BE2C (cell line): Measurements from ENCODE around the gene RTF1.
A peak's percentile ranks its signal among the peaks of the same experiment; 100 is the strongest.
"Not testable (repeated sequence)": the region's sequence is repeated elsewhere in the genome, so short reads cannot be mapped to it uniquely, and the experiment has no call there.

Experiments
- DNase-seq: peaks from one replicate; pipeline ENCODE4 v3.0.0-alpha.2; 2020
- H3K27me3 ChIP-seq: fragments of 250-450 bp; sonication (Bioruptor Pico); 2 replicates; pipeline ENCODE4 v1.5.1; 2020; ENCODE audit warnings: mild to moderate bottlenecking
- H3K36me3 ChIP-seq: fragments of 250-450 bp; sonication (Bioruptor Pico); 2 replicates; pipeline ENCODE4 v1.5.1; 2020; ENCODE audit warnings: mild to moderate bottlenecking
- H3K4me1 ChIP-seq: fragments of 250-450 bp; sonication (Bioruptor Pico); 2 replicates; pipeline ENCODE4 v1.5.1; 2020
- H3K4me3 ChIP-seq: 2 replicates; pipeline ENCODE4 v1.5.1; 2011; ENCODE audit warnings: low read depth, low read length
- H3K9me3 ChIP-seq: fragments of 250-450 bp; sonication (Bioruptor Pico); 2 replicates; pipeline ENCODE4 v1.5.1; 2020
- TF ChIP-seq, protein P1 (sequence below): IDR thresholded peaks from 2 replicates; pipeline ENCODE4 v1.5.1; 2012; ENCODE audit warnings: mild to moderate bottlenecking, low read depth, low read length

RTF1 gene

DNA sequence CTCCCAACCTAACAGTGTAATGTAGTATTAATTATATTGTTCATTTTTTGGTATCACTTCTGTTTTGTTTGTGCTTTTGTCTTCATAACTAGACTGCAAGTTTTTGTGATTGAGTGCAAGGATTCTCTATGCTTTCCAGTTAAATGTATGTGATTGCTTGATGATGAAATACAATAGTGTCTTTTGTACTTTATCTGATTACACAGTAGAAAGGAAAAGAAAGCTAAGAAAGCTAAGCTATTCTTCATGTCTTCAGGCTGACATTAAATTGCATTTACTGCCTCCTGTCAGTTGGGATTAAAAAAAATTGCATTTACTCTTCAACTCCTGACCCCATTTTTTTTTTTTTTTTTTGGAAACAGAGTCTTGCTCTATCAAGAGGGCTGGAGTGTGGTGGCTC lies 28.5 kb downstream of the RTF1 start:
- TF ChIP-seq, protein P1, sequence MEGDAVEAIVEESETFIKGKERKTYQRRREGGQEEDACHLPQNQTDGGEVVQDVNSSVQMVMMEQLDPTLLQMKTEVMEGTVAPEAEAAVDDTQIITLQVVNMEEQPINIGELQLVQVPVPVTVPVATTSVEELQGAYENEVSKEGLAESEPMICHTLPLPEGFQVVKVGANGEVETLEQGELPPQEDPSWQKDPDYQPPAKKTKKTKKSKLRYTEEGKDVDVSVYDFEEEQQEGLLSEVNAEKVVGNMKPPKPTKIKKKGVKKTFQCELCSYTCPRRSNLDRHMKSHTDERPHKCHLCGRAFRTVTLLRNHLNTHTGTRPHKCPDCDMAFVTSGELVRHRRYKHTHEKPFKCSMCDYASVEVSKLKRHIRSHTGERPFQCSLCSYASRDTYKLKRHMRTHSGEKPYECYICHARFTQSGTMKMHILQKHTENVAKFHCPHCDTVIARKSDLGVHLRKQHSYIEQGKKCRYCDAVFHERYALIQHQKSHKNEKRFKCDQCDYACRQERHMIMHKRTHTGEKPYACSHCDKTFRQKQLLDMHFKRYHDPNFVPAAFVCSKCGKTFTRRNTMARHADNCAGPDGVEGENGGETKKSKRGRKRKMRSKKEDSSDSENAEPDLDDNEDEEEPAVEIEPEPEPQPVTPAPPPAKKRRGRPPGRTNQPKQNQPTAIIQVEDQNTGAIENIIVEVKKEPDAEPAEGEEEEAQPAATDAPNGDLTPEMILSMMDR = no peak
- DNase-seq = no peak
- H3K27me3 ChIP-seq = no peaks in the 10 kb centered on the region
- no peaks in the 10 kb centered on the region for H3K9me3 ChIP-seq
- no peaks in the 10 kb centered on the region for H3K4me1 ChIP-seq
- H3K4me3 ChIP-seq = no peak overlapping the region
- H3K36me3 ChIP-seq = peaks cover 8% of the 10 kb centered on the region; the same call in 1 of the 2 replicates

- TF ChIP-seq, protein P1 = no peak
- Histone ChIP-seq H3K4me1 (0 out of 2 replicates have a peak, but pooled peaks cover 2% of the 10 kb centered on the region), H3K36me3 (peaks cover 38% of the 10 kb centered on the region), H3K4me3 (no peak overlapping the region), H3K9me3 (no peaks in the 10 kb centered on the region), H3K27me3 (no peaks in the 10 kb centered on the region)
- DNase-seq = no peak
These were observed 45.3 kb downstream of the RTF1 start for GRCh38 chr15:41462084-41462795.

- no peak overlapping the region for H3K4me3 ChIP-seq
- DNase-seq = no peak
- TF ChIP-seq, protein P1 = no peak
- H3K36me3 ChIP-seq = peaks cover 35% of the 10 kb centered on the region
- H3K4me1 ChIP-seq = 0 out of 2 replicates have a peak, but pooled peaks cover 2% of the 10 kb centered on the region
- H3K27me3 ChIP-seq = no peaks in the 10 kb centered on the region
- H3K9me3 ChIP-seq = no peaks in the 10 kb centered on the region
These were observed 48.1 kb downstream of the RTF1 start for GRCh38 chr15:41464889-41465580.

- Histone ChIP-seq H3K9me3 (no peaks in the 10 kb centered on the region), H3K4me3 (no peak overlapping the region), H3K4me1 (0 out of 2 replicates have a peak, but pooled peaks cover 2% of the 10 kb centered on the region), H3K27me3 (no peaks in the 10 kb centered on the region), H3K36me3 (peaks cover 42% of the 10 kb centered on the region)
- TF ChIP-seq, protein P1 = peak; percentile 100
- DNase-seq = peak; percentile 38
These were observed 49.0 kb downstream of the RTF1 start for GRCh38 chr15:41465822-41466421.

DNA sequence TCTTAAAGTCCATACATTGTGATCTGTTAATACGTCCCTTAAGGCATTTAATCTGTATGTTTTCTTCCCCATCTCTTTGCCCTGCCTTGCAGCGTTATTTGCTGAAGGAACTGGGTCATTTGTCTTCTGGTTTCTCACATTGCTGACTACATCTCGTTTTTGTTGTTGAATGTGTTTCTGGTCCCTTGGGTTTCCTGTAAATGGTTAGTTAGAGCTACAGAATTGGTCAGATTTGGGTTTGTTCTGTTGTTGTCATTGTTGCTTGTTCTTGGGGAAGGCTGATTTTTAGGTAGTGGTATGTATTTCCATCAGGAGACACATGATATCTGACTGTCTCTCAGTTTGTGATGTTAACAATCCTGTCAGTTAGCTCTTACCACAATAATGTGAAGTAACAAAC lies 49.8 kb downstream of the RTF1 start:
- no peaks in the 10 kb centered on the region for H3K9me3 ChIP-seq
- H3K4me1 ChIP-seq = 0 out of 2 replicates have a peak, but pooled peaks cover 2% of the 10 kb centered on the region
- TF ChIP-seq, protein P1 = no peak
- no peaks in the 10 kb centered on the region for H3K27me3 ChIP-seq
- no peak for DNase-seq
- H3K36me3 ChIP-seq = peaks cover 49% of the 10 kb centered on the region
- no peak overlapping the region for H3K4me3 ChIP-seq

- H3K4me1 ChIP-seq, DNase-seq, H3K9me3 ChIP-seq, H3K4me3 ChIP-seq, H3K27me3 ChIP-seq: not testable (repeated sequence)
- H3K36me3 ChIP-seq = peaks cover 57% of the 10 kb centered on the region
These were observed 52.7 kb downstream of the RTF1 start for GRCh38 chr15:41469644-41470043.
